Measurements from ENCODE around the gene MRFAP1L1. TPM values are rescaled to one million over a fixed set of nuclear protein-coding genes. Genes with fewer than 3 reads are reported as not detected.

MRFAP1L1 gene
- total RNA-seq, 1 donor from 2014 or later = 43.0 TPM

DNA sequence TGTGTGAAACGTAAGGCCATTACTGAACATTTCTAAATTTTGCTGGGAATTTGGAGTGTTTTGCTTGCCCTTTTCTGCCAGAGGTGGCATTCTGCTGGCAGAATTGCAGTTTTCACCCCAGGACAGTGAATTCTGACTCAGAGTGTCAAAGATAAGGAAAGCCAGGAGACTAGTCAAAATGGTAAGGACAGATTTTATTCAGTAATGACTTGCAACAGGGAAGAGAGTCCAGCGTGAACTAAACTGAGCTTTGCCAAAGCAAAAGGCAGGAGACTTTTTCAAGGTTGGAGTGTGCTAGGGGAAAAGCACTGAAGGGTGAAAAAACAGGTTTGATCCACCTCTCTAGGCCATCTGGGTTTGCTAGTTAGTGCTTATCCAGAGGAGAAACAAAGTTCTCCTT is 49.8 kb downstream of the MRFAP1L1 start:
- Mint-ChIP-seq H3K9me3 (ENCODE audit: unreplicated experiment) (no peaks in the 10 kb centered on the region), H3K27ac (ENCODE audit: unreplicated experiment) (no peak overlapping the region), H3K4me1 (ENCODE audit: unreplicated experiment) (no peaks in the 10 kb centered on the region), H3K36me3 (ENCODE audit: low read depth, unreplicated experiment) (no peaks in the 10 kb centered on the region), H3K4me3 (ENCODE audit: unreplicated experiment) (no peak overlapping the region), H3K27me3 (ENCODE audit: unreplicated experiment) (peaks cover 6% of the 10 kb centered on the region)
- DNase-seq (ENCODE audit: low spot score) = no peak
- TF ChIP-seq, protein P1, sequence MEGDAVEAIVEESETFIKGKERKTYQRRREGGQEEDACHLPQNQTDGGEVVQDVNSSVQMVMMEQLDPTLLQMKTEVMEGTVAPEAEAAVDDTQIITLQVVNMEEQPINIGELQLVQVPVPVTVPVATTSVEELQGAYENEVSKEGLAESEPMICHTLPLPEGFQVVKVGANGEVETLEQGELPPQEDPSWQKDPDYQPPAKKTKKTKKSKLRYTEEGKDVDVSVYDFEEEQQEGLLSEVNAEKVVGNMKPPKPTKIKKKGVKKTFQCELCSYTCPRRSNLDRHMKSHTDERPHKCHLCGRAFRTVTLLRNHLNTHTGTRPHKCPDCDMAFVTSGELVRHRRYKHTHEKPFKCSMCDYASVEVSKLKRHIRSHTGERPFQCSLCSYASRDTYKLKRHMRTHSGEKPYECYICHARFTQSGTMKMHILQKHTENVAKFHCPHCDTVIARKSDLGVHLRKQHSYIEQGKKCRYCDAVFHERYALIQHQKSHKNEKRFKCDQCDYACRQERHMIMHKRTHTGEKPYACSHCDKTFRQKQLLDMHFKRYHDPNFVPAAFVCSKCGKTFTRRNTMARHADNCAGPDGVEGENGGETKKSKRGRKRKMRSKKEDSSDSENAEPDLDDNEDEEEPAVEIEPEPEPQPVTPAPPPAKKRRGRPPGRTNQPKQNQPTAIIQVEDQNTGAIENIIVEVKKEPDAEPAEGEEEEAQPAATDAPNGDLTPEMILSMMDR (IDR thresholded peaks at IDR 0.05; ENCODE audit: unreplicated experiment) = no peak

DNA sequence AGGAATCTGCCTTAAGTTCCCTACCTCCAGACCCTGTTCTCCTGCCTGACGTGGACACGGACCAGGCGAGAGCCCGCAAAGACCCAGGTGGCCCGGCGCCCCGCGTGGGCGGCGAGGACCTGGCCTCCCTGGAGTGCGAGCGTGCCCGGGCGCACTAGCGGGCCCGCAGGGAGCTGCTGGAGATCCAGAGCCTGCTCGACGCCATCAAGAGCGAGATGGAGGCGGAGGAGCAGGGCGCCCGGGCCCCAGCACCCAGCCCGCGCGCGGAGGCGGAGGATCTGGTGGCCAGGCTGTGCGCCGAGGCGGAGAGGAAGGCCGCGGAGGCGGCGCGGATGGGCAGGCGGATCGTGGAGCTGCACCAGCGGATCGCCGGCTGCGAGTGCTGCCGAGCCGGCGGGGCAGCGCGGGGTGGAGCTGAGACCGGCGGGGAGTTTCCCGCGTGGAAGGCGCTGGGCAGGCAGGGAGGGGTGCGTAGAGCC is 51.0 kb downstream of the MRFAP1L1 start:
- Mint-ChIP-seq H3K9me3 (ENCODE audit: unreplicated experiment) (no peaks in the 10 kb centered on the region), H3K27me3 (ENCODE audit: unreplicated experiment) (peaks cover 6% of the 10 kb centered on the region), H3K4me3 (ENCODE audit: unreplicated experiment) (no peak overlapping the region), H3K4me1 (ENCODE audit: unreplicated experiment) (no peaks in the 10 kb centered on the region), H3K27ac (ENCODE audit: unreplicated experiment) (no peak overlapping the region), H3K36me3 (ENCODE audit: low read depth, unreplicated experiment) (no peaks in the 10 kb centered on the region)
- DNase-seq (ENCODE audit: low spot score) = peak; percentile 42
- TF ChIP-seq, protein P1 (IDR thresholded peaks at IDR 0.05; ENCODE audit: unreplicated experiment) = no peak

DNA sequence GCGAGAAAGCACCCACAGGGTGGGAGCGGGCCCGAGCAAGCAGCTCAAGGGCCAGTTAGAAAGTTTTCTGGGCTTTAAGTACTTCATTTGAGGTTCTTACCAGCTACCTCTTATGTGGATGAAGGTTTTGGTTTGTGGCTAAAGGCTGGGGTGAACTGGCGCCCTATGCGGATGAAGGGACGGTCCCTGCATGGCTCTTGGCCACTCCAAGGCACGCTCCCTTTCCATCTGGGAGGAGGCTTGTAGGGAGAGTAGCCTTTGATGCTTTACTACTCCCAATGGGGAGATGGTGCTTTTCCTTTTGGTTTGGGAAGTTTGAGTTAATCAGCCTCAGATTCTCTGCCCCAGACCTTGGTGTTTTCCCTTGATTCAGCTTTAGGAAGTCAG is 51.5 kb downstream of the MRFAP1L1 start:
- Mint-ChIP-seq H3K27ac (ENCODE audit: unreplicated experiment) (no peak overlapping the region), H3K36me3 (ENCODE audit: low read depth, unreplicated experiment) (no peaks in the 10 kb centered on the region), H3K4me1 (ENCODE audit: unreplicated experiment) (no peaks in the 10 kb centered on the region), H3K27me3 (ENCODE audit: unreplicated experiment) (peaks cover 4% of the 10 kb centered on the region), H3K9me3 (ENCODE audit: unreplicated experiment) (no peaks in the 10 kb centered on the region), H3K4me3 (ENCODE audit: unreplicated experiment) (no peak overlapping the region)
- TF ChIP-seq, protein P1 (IDR thresholded peaks at IDR 0.05; ENCODE audit: unreplicated experiment) = no peak
- no peak for DNase-seq (ENCODE audit: low spot score)

Other genes with a start within 250 kb of the MRFAP1L1 start
- 1.7 TPM for gene PPP2R2C, start 237.3 kb downstream of the MRFAP1L1 start, total RNA-seq (ENCODE audit: unreplicated experiment)
- gene MAN2B2, start 134.7 kb downstream of the MRFAP1L1 start, total RNA-seq (ENCODE audit: unreplicated experiment) = 12.5 TPM
- 226 TPM for gene MRFAP1, start 69.2 kb downstream of the MRFAP1L1 start, total RNA-seq (ENCODE audit: unreplicated experiment)
- not detected for gene S100P, start 16.0 kb downstream of the MRFAP1L1 start, total RNA-seq (ENCODE audit: unreplicated experiment)
- gene BLOC1S4, start 6.3 kb upstream of the MRFAP1L1 start, total RNA-seq (ENCODE audit: unreplicated experiment) = 20.9 TPM
- 27.2 TPM for gene KIAA0232, start 72.9 kb upstream of the MRFAP1L1 start, total RNA-seq (ENCODE audit: unreplicated experiment)
- gene TBC1D14, start 200.0 kb upstream of the MRFAP1L1 start, total RNA-seq (ENCODE audit: unreplicated experiment) = 33.0 TPM